SK-N-SH treated with all-trans-retinoic acid at 6 μM for 48 hours (cell line): ENCODE measurements around the gene ATXN10.

ENCODE experiments used
- ATAC-seq: fragments of 200-7000 bp; cut with Tn5 transposase; 3 replicates; pipeline ENCODE4 v1.9.1; 2020; ENCODE audit warnings: mild to moderate bottlenecking, moderate library complexity
- ARNTL ChIP-seq: fragments of 450-650 bp; formaldehyde crosslinking; IDR thresholded peaks from 2 replicates; pipeline ENCODE4 v1.5.0; 2020; ENCODE audit warnings: low read depth, mild to moderate bottlenecking, moderate library complexity, borderline replicate concordance
- BACH2 ChIP-seq: fragments of 250-450 bp; sonication (Bioruptor Pico); IDR thresholded peaks from 2 replicates; pipeline ENCODE4 v1.9.0; 2021; ENCODE audit warnings: mild to moderate bottlenecking, borderline replicate concordance
- ESRRG ChIP-seq: fragments of 250-450 bp; sonication (Bioruptor Pico); IDR thresholded peaks from 2 replicates; pipeline ENCODE4 v1.6.1; 2021; ENCODE audit warnings: mild to moderate bottlenecking
- GLIS3 ChIP-seq: fragments of 250-450 bp; sonication (Bioruptor Pico); IDR thresholded peaks from 2 replicates; pipeline ENCODE4 v1.5.0; 2020; ENCODE audit warnings: mild to moderate bottlenecking, moderate library complexity
- ISL1 ChIP-seq: fragments of 250-450 bp; sonication (Bioruptor Pico); IDR thresholded peaks from 2 replicates; pipeline ENCODE4 v2.1.2; 2022; ENCODE audit warnings: mild to moderate bottlenecking, moderate library complexity
- OSR1 ChIP-seq: fragments of 250-450 bp; sonication (Bioruptor Pico); IDR thresholded peaks from 2 replicates; pipeline ENCODE4 v1.8.0; 2022; ENCODE audit warnings: moderate library complexity, mild to moderate bottlenecking, inconsistent platforms
- RARB ChIP-seq: fragments of 250-450 bp; sonication (Bioruptor Pico); IDR thresholded peaks from 2 replicates; pipeline ENCODE4 v1.8.0; 2021; ENCODE audit warnings: mild to moderate bottlenecking, moderate library complexity
- SNAI2 ChIP-seq: fragments of 250-450 bp; sonication (Bioruptor Pico); IDR thresholded peaks from 2 replicates; pipeline ENCODE4 v1.5.0; 2020; ENCODE audit warnings: mild to moderate bottlenecking, moderate library complexity
- TCF4 ChIP-seq: fragments of 250-450 bp; sonication (Bioruptor Pico); IDR thresholded peaks from 2 replicates; pipeline ENCODE4 v1.8.0; 2021; ENCODE audit warnings: mild to moderate bottlenecking, moderate library complexity, borderline replicate concordance
- TOX ChIP-seq: fragments of 250-450 bp; sonication (Bioruptor Pico); IDR thresholded peaks from 2 replicates; pipeline ENCODE4 v1.8.0; 2021; ENCODE audit warnings: mild to moderate bottlenecking, moderate library complexity, borderline replicate concordance
- ZC3H10 ChIP-seq: fragments of 250-450 bp; sonication (Bioruptor Pico); IDR thresholded peaks from 2 replicates; pipeline ENCODE4 v1.5.1; 2021; ENCODE audit warnings: mild to moderate bottlenecking, moderate library complexity
- ZFP3 ChIP-seq: fragments of 250-450 bp; sonication (Bioruptor Pico); IDR thresholded peaks from 2 replicates; pipeline ENCODE4 v1.5.0; 2020; ENCODE audit warnings: mild to moderate bottlenecking, moderate library complexity
- ZNF565 ChIP-seq: fragments of 450-650 bp; formaldehyde crosslinking; conservative IDR thresholded peaks from 2 replicates; pipeline ENCODE4 v1.5.0; 2020; ENCODE audit warnings: low read depth, mild to moderate bottlenecking, moderate library complexity
- ZNF70 ChIP-seq: fragments of 450-650 bp; formaldehyde crosslinking; IDR thresholded peaks from 2 replicates; pipeline ENCODE4 v1.5.0; 2020; ENCODE audit warnings: mild to moderate bottlenecking, moderate library complexity
- ZNF8 ChIP-seq: fragments of 450-650 bp; formaldehyde crosslinking; IDR thresholded peaks from 2 replicates; pipeline ENCODE4 v1.5.0; 2020; ENCODE audit warnings: mild to moderate bottlenecking, moderate library complexity
- TF ChIP-seq, protein P1 (sequence below): fragments of 250-450 bp; sonication (Bioruptor Pico); IDR thresholded peaks from 2 replicates; pipeline ENCODE4 v1.5.1; 2021; ENCODE audit warnings: mild to moderate bottlenecking, moderate library complexity
- TF ChIP-seq, protein P2 (sequence below): fragments of 250-450 bp; sonication (Bioruptor Pico); IDR thresholded peaks from 2 replicates; pipeline ENCODE4 v1.5.1; 2020; ENCODE audit warnings: low read depth, mild to moderate bottlenecking, moderate library complexity
- TF ChIP-seq, protein P3 (sequence below): fragments of 250-450 bp; sonication (Bioruptor Pico); IDR thresholded peaks from 2 replicates; pipeline ENCODE4 v1.8.0; 2020; ENCODE audit warnings: mild to moderate bottlenecking, moderate library complexity, borderline replicate concordance
- TF ChIP-seq, protein P4 (sequence below): fragments of 250-450 bp; sonication (Bioruptor Pico); IDR thresholded peaks from 2 replicates; pipeline ENCODE4 v1.8.0; 2021; ENCODE audit warnings: low read depth, mild to moderate bottlenecking, moderate library complexity, borderline replicate concordance
- TF ChIP-seq, protein P5 (sequence below): fragments of 250-450 bp; sonication (Bioruptor Pico); IDR thresholded peaks from 2 replicates; pipeline ENCODE4 v1.5.0; 2020; ENCODE audit warnings: mild to moderate bottlenecking, moderate library complexity

ATXN10 gene

DNA sequence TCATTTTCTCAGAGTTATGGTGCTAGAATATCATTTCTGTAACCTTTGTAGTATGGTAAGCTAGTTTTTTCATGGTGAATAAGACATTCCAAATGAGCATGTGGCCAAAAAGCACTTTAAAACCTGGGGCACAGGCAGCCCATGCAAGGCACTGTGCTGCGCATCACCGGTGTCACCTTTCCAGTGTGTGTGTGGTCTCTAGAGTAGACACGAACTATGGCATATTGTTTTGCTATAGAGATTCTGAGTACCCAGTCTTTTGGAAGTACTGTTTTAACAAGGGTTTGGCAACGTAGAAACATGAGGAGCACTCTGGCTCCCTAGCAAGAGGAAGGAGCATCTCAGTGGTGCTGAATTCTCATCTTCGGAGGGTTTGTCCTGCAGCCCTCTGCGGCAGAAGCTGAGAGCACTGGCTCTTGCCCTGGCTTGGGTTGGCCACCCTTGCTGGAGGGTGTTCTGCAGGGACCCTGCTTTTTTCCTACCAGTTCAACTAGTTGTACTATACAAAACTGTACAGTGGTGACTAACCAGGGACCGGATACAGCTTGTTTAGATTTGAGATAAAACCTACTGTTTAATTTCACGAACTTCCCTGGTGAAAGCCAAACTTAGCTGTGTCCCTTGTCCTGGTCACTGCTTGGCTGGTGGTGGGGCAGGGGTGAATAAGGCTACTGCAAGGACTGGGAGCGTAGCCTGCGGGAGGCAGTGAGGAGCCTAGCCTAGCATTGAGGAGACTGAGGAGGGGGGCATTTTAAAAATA lies 135.7 kb downstream of the ATXN10 start (continued):
- TF ChIP-seq, protein P1, sequence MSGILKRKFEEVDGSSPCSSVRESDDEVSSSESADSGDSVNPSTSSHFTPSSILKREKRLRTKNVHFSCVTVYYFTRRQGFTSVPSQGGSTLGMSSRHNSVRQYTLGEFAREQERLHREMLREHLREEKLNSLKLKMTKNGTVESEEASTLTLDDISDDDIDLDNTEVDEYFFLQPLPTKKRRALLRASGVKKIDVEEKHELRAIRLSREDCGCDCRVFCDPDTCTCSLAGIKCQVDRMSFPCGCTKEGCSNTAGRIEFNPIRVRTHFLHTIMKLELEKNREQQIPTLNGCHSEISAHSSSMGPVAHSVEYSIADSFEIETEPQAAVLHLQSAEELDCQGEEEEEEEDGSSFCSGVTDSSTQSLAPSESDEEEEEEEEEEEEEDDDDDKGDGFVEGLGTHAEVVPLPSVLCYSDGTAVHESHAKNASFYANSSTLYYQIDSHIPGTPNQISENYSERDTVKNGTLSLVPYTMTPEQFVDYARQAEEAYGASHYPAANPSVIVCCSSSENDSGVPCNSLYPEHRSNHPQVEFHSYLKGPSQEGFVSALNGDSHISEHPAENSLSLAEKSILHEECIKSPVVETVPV: no peak
- TF ChIP-seq ZC3H10 (CRISPR knock-in tag): no peak
- TF ChIP-seq, all 23 proteins: peak for 0

DNA sequence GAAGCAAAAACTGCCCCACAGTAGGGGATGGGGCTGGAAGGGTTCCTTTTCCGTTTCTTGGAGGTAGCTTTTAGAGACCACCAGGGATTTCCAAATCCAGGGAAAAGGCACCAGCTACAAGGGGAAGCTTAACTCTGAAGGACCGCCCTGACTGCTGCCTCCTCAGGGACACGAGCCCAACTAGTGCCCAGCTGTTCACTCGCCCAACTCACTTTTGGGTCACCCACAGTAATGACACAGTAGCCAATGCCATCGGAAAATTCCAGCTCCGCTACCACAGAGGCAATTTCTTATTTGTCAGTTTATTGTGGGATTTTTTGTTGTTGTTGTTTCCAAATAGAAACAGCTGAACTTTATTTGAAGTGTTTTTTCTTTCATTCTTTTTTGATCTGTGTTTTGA lies 141.3 kb downstream of the ATXN10 start:
- TF ChIP-seq TCF4 (CRISPR knock-in tag) (no peak), ARNTL (CRISPR knock-in tag) (no peak), OSR1 (CRISPR knock-in tag) (no peak), ZC3H10 (CRISPR knock-in tag) (no peak), ZFP3 (CRISPR knock-in tag) (no peak), BACH2 (CRISPR knock-in tag) (no peak), SNAI2 (CRISPR knock-in tag) (no peak), ESRRG (no peak), GLIS3 (CRISPR knock-in tag) (no peak), ZNF565 (CRISPR knock-in tag) (no peak)
- TF ChIP-seq, protein P2, sequence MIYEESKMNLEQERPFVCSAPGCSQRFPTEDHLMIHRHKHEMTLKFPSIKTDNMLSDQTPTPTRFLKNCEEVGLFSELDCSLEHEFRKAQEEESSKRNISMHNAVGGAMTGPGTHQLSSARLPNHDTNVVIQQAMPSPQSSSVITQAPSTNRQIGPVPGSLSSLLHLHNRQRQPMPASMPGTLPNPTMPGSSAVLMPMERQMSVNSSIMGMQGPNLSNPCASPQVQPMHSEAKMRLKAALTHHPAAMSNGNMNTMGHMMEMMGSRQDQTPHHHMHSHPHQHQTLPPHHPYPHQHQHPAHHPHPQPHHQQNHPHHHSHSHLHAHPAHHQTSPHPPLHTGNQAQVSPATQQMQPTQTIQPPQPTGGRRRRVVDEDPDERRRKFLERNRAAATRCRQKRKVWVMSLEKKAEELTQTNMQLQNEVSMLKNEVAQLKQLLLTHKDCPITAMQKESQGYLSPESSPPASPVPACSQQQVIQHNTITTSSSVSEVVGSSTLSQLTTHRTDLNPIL (CRISPR knock-in tag): no peak
- TF ChIP-seq, all 23 proteins: peak for 0
- no peak for ATAC-seq

DNA sequence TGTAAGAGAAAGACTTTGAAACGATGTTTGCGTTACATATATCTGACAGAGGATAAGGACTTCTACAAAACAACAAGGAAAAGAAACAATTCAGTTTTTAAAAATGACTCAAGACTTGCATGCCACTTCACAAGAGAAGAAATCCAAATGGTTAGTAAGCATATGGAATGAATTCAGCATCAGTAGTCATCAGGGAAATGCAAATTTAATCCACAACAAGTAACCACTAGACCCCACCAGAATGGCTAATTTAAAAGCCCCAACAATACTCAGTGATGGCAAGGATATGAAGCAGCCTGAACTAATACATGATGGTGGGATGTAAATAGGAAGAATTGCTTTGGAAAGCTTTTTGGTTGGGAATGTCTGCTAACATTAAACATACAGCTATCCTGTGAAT lies 142.6 kb downstream of the ATXN10 start:
- no peak for ATAC-seq
- TF ChIP-seq ZFP3 (CRISPR knock-in tag) (no peak), OSR1 (CRISPR knock-in tag) (no peak), TOX (CRISPR knock-in tag) (no peak), ARNTL (CRISPR knock-in tag) (no peak), ISL1 (CRISPR knock-in tag) (no peak), BACH2 (CRISPR knock-in tag) (no peak), GLIS3 (CRISPR knock-in tag) (no peak), ZNF8 (CRISPR knock-in tag) (no peak), ZNF70 (CRISPR knock-in tag) (no peak), ZNF565 (CRISPR knock-in tag) (no peak), SNAI2 (CRISPR knock-in tag) (no peak)
- TF ChIP-seq, protein P3, sequence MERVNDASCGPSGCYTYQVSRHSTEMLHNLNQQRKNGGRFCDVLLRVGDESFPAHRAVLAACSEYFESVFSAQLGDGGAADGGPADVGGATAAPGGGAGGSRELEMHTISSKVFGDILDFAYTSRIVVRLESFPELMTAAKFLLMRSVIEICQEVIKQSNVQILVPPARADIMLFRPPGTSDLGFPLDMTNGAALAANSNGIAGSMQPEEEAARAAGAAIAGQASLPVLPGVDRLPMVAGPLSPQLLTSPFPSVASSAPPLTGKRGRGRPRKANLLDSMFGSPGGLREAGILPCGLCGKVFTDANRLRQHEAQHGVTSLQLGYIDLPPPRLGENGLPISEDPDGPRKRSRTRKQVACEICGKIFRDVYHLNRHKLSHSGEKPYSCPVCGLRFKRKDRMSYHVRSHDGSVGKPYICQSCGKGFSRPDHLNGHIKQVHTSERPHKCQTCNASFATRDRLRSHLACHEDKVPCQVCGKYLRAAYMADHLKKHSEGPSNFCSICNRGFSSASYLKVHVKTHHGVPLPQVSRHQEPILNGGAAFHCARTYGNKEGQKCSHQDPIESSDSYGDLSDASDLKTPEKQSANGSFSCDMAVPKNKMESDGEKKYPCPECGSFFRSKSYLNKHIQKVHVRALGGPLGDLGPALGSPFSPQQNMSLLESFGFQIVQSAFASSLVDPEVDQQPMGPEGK: no peak
- TF ChIP-seq, protein P4, sequence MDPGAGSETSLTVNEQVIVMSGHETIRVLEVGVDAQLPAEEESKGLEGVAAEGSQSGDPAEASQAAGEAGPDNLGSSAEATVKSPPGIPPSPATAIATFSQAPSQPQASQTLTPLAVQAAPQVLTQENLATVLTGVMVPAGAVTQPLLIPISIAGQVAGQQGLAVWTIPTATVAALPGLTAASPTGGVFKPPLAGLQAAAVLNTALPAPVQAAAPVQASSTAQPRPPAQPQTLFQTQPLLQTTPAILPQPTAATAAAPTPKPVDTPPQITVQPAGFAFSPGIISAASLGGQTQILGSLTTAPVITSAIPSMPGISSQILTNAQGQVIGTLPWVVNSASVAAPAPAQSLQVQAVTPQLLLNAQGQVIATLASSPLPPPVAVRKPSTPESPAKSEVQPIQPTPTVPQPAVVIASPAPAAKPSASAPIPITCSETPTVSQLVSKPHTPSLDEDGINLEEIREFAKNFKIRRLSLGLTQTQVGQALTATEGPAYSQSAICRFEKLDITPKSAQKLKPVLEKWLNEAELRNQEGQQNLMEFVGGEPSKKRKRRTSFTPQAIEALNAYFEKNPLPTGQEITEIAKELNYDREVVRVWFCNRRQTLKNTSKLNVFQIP (CRISPR knock-in tag): no peak
- TF ChIP-seq, all 23 proteins: peak for 0

DNA sequence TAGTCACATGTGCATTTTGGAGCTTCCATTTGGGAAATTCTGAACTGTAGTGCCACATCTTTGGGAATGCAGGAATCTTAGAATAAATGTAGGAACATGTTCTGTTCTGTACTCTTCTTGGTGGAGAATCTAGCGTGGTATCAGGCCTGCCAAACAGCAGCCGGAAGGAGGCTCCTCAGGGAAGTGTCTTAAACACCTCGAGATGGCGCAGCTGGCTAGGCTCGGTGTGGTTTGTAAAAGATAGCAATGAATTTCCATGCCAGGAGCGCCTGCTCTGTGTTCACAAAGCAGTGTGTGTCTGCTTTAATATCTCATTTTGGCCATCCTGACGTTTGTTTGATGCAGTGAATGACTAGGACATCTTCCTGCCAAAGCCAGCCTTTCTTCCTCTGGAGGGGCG lies 145.1 kb downstream of the ATXN10 start:
- ATAC-seq: no peak
- TF ChIP-seq SNAI2 (CRISPR knock-in tag) (no peak), BACH2 (CRISPR knock-in tag) (no peak), RARB (CRISPR knock-in tag) (no peak), TCF4 (CRISPR knock-in tag) (no peak), OSR1 (CRISPR knock-in tag) (no peak)
- TF ChIP-seq, protein P5, sequence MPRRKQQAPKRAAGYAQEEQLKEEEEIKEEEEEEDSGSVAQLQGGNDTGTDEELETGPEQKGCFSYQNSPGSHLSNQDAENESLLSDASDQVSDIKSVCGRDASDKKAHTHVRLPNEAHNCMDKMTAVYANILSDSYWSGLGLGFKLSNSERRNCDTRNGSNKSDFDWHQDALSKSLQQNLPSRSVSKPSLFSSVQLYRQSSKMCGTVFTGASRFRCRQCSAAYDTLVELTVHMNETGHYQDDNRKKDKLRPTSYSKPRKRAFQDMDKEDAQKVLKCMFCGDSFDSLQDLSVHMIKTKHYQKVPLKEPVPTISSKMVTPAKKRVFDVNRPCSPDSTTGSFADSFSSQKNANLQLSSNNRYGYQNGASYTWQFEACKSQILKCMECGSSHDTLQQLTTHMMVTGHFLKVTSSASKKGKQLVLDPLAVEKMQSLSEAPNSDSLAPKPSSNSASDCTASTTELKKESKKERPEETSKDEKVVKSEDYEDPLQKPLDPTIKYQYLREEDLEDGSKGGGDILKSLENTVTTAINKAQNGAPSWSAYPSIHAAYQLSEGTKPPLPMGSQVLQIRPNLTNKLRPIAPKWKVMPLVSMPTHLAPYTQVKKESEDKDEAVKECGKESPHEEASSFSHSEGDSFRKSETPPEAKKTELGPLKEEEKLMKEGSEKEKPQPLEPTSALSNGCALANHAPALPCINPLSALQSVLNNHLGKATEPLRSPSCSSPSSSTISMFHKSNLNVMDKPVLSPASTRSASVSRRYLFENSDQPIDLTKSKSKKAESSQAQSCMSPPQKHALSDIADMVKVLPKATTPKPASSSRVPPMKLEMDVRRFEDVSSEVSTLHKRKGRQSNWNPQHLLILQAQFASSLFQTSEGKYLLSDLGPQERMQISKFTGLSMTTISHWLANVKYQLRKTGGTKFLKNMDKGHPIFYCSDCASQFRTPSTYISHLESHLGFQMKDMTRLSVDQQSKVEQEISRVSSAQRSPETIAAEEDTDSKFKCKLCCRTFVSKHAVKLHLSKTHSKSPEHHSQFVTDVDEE (CRISPR knock-in tag): no peak
